RWPE2 (cell line): ENCODE data around the gene CYP1A1.

ENCODE experiments used
- ATAC-seq: fragments of 200-7000 bp; cut with Tn5 transposase; 3 replicates; pipeline ENCODE4 v1.9.1; 2021; ENCODE audit warnings: low read depth
- DNase-seq: peaks from one replicate; pipeline ENCODE4 v3.0.0-alpha.2; 2020; ENCODE audit warnings: low spot score
- H3K27ac ChIP-seq: fragments of 450-650 bp; 2 replicates; pipeline ENCODE4 v1.5.1; 2017; ENCODE audit warnings: mild to moderate bottlenecking; ENCODE audit not compliant: poor library complexity, severe bottlenecking
- H3K27me3 ChIP-seq: fragments of 250-450 bp; sonication (Bioruptor Pico); 2 replicates; pipeline ENCODE4 v1.5.1; 2021; ENCODE audit warnings: mild to moderate bottlenecking, moderate library complexity; ENCODE audit not compliant: insufficient read depth, poor library complexity, severe bottlenecking
- H3K36me3 ChIP-seq: fragments of 250-450 bp; sonication (Bioruptor Pico); 2 replicates; pipeline ENCODE4 v1.5.1; 2020; ENCODE audit warnings: low read depth, mild to moderate bottlenecking, moderate library complexity
- H3K4me1 ChIP-seq: fragments of 250-450 bp; sonication (Bioruptor Pico); 2 replicates; pipeline ENCODE4 v1.5.1; 2021; ENCODE audit warnings: mild to moderate bottlenecking, moderate library complexity; ENCODE audit not compliant: insufficient read depth, poor library complexity, severe bottlenecking
- H3K4me3 ChIP-seq: fragments of 250-450 bp; sonication (Bioruptor Pico); 2 replicates; pipeline ENCODE4 v1.5.1; 2021; ENCODE audit warnings: mild to moderate bottlenecking, moderate library complexity; ENCODE audit not compliant: severe bottlenecking
- H3K9me3 ChIP-seq: fragments of 250-450 bp; sonication (Bioruptor Pico); 2 replicates; pipeline ENCODE4 v1.5.1; 2021; ENCODE audit warnings: mild to moderate bottlenecking, moderate library complexity; ENCODE audit not compliant: severe bottlenecking
- TF ChIP-seq, protein P1 (sequence below): fragments of 450-650 bp; IDR thresholded peaks from one replicate; pipeline ENCODE4 v1.5.1; 2017; ENCODE audit warnings: mild to moderate bottlenecking, moderate library complexity; ENCODE audit not compliant: poor library complexity, severe bottlenecking

Gene CYP1A1

DNA sequence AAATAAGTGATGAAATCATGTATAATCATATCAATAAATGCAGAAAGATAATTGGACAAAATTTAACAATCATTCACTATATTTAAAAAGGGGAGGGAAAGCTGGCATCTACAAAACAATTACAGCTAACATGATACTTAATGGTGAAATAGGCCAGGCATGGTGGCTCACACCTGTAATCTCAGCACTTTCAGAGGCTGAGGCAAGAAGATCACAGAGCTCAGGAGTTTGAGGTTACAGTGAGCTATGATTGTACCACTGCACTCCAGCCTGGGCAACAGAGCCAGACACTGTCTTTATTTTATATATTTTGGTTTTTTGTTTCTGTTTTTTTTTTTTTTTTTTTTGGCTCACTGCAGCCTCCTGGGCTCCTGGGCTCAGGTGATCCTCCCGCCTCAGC lies 41.6 kb downstream of the CYP1A1 start:
- ATAC-seq (no peak), DNase-seq (no peak)
- no peaks in the 10 kb centered on the region for H3K4me1 ChIP-seq
- H3K9me3 ChIP-seq = no peaks in the 10 kb centered on the region
- H3K27ac ChIP-seq = no peak overlapping the region
- TF ChIP-seq, protein P1, sequence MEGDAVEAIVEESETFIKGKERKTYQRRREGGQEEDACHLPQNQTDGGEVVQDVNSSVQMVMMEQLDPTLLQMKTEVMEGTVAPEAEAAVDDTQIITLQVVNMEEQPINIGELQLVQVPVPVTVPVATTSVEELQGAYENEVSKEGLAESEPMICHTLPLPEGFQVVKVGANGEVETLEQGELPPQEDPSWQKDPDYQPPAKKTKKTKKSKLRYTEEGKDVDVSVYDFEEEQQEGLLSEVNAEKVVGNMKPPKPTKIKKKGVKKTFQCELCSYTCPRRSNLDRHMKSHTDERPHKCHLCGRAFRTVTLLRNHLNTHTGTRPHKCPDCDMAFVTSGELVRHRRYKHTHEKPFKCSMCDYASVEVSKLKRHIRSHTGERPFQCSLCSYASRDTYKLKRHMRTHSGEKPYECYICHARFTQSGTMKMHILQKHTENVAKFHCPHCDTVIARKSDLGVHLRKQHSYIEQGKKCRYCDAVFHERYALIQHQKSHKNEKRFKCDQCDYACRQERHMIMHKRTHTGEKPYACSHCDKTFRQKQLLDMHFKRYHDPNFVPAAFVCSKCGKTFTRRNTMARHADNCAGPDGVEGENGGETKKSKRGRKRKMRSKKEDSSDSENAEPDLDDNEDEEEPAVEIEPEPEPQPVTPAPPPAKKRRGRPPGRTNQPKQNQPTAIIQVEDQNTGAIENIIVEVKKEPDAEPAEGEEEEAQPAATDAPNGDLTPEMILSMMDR = no peak
- peaks cover 25% of the 10 kb centered on the region for H3K36me3 ChIP-seq
- H3K4me3 ChIP-seq = no peak overlapping the region
- H3K27me3 ChIP-seq = no peaks in the 10 kb centered on the region

DNA sequence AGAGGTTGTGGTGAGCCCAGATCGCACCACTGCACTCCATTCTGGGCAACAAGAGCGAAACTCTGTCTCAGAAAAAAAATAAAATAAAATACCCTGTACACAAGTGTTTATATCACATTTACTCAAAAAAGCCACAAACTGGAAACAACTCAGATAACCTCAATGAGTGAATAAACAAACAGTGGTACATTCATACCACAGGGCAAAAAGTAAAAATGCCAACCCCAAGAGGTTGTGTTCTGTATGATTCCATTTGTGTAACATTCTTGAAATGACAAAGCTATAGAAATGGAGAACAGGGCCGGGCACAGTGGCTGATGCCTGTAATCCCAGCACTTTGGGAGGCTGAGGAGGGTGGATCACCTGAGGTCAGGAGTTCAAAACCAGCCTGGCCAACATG lies 42.4 kb downstream of the CYP1A1 start:
- no peaks in the 10 kb centered on the region for H3K4me1 ChIP-seq
- no peaks in the 10 kb centered on the region for H3K27me3 ChIP-seq
- H3K36me3 ChIP-seq = peaks cover 25% of the 10 kb centered on the region
- H3K9me3 ChIP-seq = no peaks in the 10 kb centered on the region
- no peak overlapping the region for H3K27ac ChIP-seq
- ATAC-seq (no peak), DNase-seq (no peak)
- no peak overlapping the region for H3K4me3 ChIP-seq
- TF ChIP-seq, protein P1 = no peak

DNA sequence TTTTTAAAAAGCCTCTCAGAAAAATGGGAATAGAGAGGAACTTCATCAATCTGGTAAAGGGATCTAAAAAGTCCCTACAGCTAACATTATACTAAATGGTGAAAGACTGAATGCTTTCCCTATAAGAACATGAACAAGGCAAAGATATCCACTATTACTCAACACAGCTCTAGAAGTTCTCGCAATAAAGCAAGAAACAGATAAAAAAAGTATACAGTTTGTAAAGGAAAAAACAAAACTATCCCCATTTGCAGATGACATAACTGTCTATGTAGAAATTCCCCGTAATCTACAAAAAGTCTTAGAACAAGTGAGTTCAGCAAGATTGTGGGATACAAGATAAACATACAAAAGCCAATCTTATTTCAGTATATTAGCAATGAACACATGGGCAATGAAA lies 44.9 kb downstream of the CYP1A1 start:
- ATAC-seq (no peak), DNase-seq (no peak)
- TF ChIP-seq, protein P1 = no peak
- Histone ChIP-seq H3K9me3 (no peaks in the 10 kb centered on the region), H3K27me3 (no peaks in the 10 kb centered on the region), H3K4me1 (no peaks in the 10 kb centered on the region), H3K27ac (no peak overlapping the region), H3K36me3 (peaks cover 11% of the 10 kb centered on the region), H3K4me3 (no peak overlapping the region)

DNA sequence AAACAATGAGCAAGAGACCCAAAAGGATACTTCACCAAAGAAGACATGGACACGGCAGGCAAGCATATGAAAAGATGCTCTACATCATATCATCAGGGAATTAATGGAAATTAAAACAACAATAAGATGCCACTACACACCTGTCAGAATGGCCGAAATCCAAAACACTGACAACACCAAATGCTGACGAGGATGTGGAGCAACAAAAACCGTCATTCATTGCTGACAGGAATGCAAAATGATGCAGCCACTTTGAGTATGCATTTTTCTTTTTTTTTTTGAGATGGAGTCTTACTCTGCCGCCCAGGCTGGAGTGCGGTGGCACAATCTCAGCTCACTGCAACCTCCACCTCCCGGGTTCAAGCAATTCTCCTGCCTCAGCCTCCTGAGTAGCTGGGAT lies 48.5 kb downstream of the CYP1A1 start:
- H3K36me3 ChIP-seq = peaks cover 32% of the 10 kb centered on the region
- ATAC-seq = no peak
- no peaks in the 10 kb centered on the region for H3K4me1 ChIP-seq
- H3K27me3 ChIP-seq = no peaks in the 10 kb centered on the region
- no peak overlapping the region for H3K4me3 ChIP-seq
- H3K9me3 ChIP-seq = no peaks in the 10 kb centered on the region
- no peak overlapping the region for H3K27ac ChIP-seq
- DNase-seq = no peak
- TF ChIP-seq, protein P1 = no peak

DNA sequence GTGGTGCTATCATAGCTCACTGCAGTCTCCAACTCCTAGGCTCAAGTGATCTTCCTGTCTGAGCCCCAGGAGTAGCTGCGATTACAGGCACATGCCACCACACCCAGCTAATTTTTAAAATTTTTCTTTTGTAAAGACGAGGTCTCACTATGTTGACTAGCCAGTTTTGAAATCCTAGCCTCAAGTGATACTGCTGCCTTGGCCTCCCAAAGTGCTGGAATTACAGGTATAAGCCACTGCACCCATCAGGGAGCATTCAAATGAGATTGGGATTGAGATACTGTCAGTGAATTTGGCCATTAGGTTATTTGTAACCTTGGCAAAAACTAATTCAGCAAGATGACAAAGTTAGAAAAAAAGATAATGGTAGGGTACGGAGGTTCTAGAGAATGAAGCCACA lies 51.2 kb downstream of the CYP1A1 start:
- Histone ChIP-seq H3K27ac (no peak overlapping the region), H3K9me3 (no peaks in the 10 kb centered on the region), H3K4me1 (no peaks in the 10 kb centered on the region), H3K36me3 (peaks cover 46% of the 10 kb centered on the region), H3K4me3 (no peak overlapping the region), H3K27me3 (no peaks in the 10 kb centered on the region)
- TF ChIP-seq, protein P1 = no peak
- no peak for DNase-seq
- ATAC-seq = no peak
